Endothelial cell of umbilical vein (primary cell): Measurements from ENCODE around the gene SHISA5. TPM values are rescaled to one million over a fixed set of nuclear protein-coding genes. Genes with fewer than 3 reads are reported as not detected.

Source experiments
- BruUV-seq: library from RNA; stranded (reverse); fragments of 400-500 nt; replicated peaks from 2 replicates; lab custom pipeline; 2021; lab: Mats Ljungman, UMichigan
- CTCF ChIA-PET: fragments of 300-600, 350-600 bp; sonication (Branson Sonifier 250); formaldehyde crosslinking; loops from one replicate; lab custom pipeline; 2021; ENCODE audit warnings: antibody characterized with exemption, inconsistent platforms; lab: Charles Lee
- POLR2A ChIA-PET: fragments of 300-600, 350-600 bp; sonication (Branson Sonifier 250); formaldehyde crosslinking; loops from one replicate; lab custom pipeline; 2021; ENCODE audit warnings: antibody characterized with exemption, inconsistent platforms; lab: Charles Lee
- DNase-seq: peaks from one replicate; pipeline ENCODE4 v3.0.0-alpha.2; 2011; ENCODE audit warnings: low read depth, low spot score
- FAIRE-seq: peaks from 2 replicates; lab custom pipeline; 2011; peaks lifted over from hg19 to GRCh38; lab: Jason Lieb, UNC
- H2AFZ ChIP-seq: 2 replicates; pipeline ENCODE4 v1.6.0; 2012; ENCODE audit warnings: low read depth, low read length, control low read depth, inconsistent platforms
- H3K27ac ChIP-seq: 2 replicates; pipeline ENCODE4 v1.5.1; 2011; ENCODE audit warnings: low read depth, mild to moderate bottlenecking, control low read depth, low read length, moderate library complexity; ENCODE audit not compliant: insufficient read depth
- H3K27me3 ChIP-seq, 2 experiments: 2 replicates each; pipeline versions ENCODE4 v1.6.0 to v1.6.1; 2011; ENCODE audit warnings: low read length in 2 of 2, mixed read lengths in 1 of 2; ENCODE audit not compliant: control insufficient read depth in 2 of 2, insufficient read depth in 2 of 2
- H3K36me3 ChIP-seq, 2 experiments: 2 replicates in 1 of 2; 3 replicates in 1 of 2; pipeline ENCODE4 v1.5.1; 2011; ENCODE audit warnings: low read length in 2 of 2, mild to moderate bottlenecking in 1 of 2, moderate library complexity in 1 of 2; ENCODE audit not compliant: control insufficient read depth in 2 of 2, insufficient read depth in 2 of 2; ENCODE audit errors: extremely low read depth in 1 of 2
- H3K4me1 ChIP-seq: 3 replicates; pipeline ENCODE4 v1.5.1; 2011; ENCODE audit warnings: mild to moderate bottlenecking, low read length; ENCODE audit not compliant: control insufficient read depth, insufficient read depth; ENCODE audit errors: extremely low read depth
- H3K4me2 ChIP-seq: 2 replicates; pipeline ENCODE4 v1.6.1; 2011; ENCODE audit warnings: low read length, control low read depth, mixed read lengths; ENCODE audit not compliant: insufficient read depth
- H3K4me3 ChIP-seq, 3 experiments: fragments of 200-600 bp in 1 of 3; sonication (generic), shearing (Covaris generic) in 1 of 3; replicated peaks in 1 of 3; 2 replicates each; pipeline ENCODE4 v1.5.1; 2011 to 2016; ENCODE audit warnings: control low read depth in 3 of 3, low read length in 3 of 3, mild to moderate bottlenecking in 2 of 3, inconsistent platforms in 1 of 3, low read depth in 1 of 3, moderate library complexity in 1 of 3; ENCODE audit not compliant: insufficient read depth in 1 of 3
- H3K79me2 ChIP-seq: 2 replicates; pipeline ENCODE4 v1.6.0; 2012; ENCODE audit warnings: low read length, inconsistent platforms; ENCODE audit not compliant: control insufficient read depth, insufficient read depth
- H3K9ac ChIP-seq: replicated peaks from 2 replicates; pipeline ENCODE3; 2011; ENCODE audit warnings: low read length, control low read depth; ENCODE audit not compliant: insufficient read depth; ENCODE audit errors: extremely low read depth
- H3K9me1 ChIP-seq: replicated peaks from 3 replicates; pipeline ENCODE4 v1.6.0; 2011; ENCODE audit warnings: mild to moderate bottlenecking, low read length; ENCODE audit not compliant: control insufficient read depth, insufficient read depth; ENCODE audit errors: extremely low read depth
- H3K9me3 ChIP-seq: replicated peaks from 2 replicates; pipeline ENCODE4 v1.5.1; 2012; ENCODE audit warnings: low read length, inconsistent platforms; ENCODE audit not compliant: control insufficient read depth, insufficient read depth
- H4K20me1 ChIP-seq: replicated peaks from 2 replicates; pipeline ENCODE3; 2011; ENCODE audit warnings: mild to moderate bottlenecking, low read length; ENCODE audit not compliant: control insufficient read depth, insufficient read depth; ENCODE audit errors: extremely low read depth
- CTCF ChIP-seq, 2 donors: IDR thresholded peaks; 1 replicate in 1 of 2; 2 replicates in 1 of 2; pipeline ENCODE4 v1.5.1; 2011; ENCODE audit warnings: low read length in 2 of 2, mild to moderate bottlenecking in 2 of 2, moderate library complexity in 2 of 2, control low read depth in 1 of 2, inconsistent platforms in 1 of 2, low read depth in 1 of 2; ENCODE audit not compliant: insufficient read depth in 1 of 2; ENCODE audit errors: extremely low read depth in 1 of 2
- EZH2 ChIP-seq: IDR thresholded peaks from 2 replicates; pipeline ENCODE4 v1.6.1; 2012; ENCODE audit warnings: borderline replicate concordance, low read depth, mild to moderate bottlenecking, moderate library complexity, low read length, inconsistent platforms; ENCODE audit not compliant: severe bottlenecking
- FOS ChIP-seq: IDR thresholded peaks from 2 replicates; pipeline ENCODE4 v1.6.1; 2011; ENCODE audit warnings: mild to moderate bottlenecking, low read length, moderate library complexity, borderline replicate concordance; ENCODE audit not compliant: insufficient read depth
- GATA2 ChIP-seq: IDR thresholded peaks from 2 replicates; pipeline ENCODE4 v1.7.0; 2011; ENCODE audit warnings: low read depth, mild to moderate bottlenecking, moderate library complexity, mixed read lengths, low read length; ENCODE audit not compliant: insufficient read length, insufficient read depth
- JUN ChIP-seq: IDR thresholded peaks from 2 replicates; pipeline ENCODE4 v1.6.1; 2011; ENCODE audit warnings: borderline replicate concordance, low read depth; ENCODE audit not compliant: insufficient read length, insufficient read depth
- MAX ChIP-seq: IDR thresholded peaks from 2 replicates; pipeline ENCODE4 v1.6.1; 2011; ENCODE audit not compliant: insufficient read depth, insufficient read length
- MYC ChIP-seq: IDR thresholded peaks from one replicate; pipeline ENCODE4 v1.6.1; 2011; ENCODE audit warnings: mild to moderate bottlenecking, low read depth, low read length
- POLR2A ChIP-seq: IDR thresholded peaks from 2 replicates; pipeline ENCODE4 v1.6.1; 2012; ENCODE audit warnings: low read depth, mild to moderate bottlenecking, control low read depth, low read length
- POLR2AphosphoS5 ChIP-seq: IDR thresholded peaks from 2 replicates; pipeline ENCODE4 v1.6.1; 2012; ENCODE audit warnings: low read depth, mild to moderate bottlenecking, control low read depth, low read length, moderate library complexity; ENCODE audit not compliant: insufficient read depth
- dilution Hi-C: fragments of 300-500 bp; cut with MboI; formaldehyde crosslinking; loops from one replicate; pipeline ENCODE4 v1.15.0; 2019; ENCODE audit warnings: low sequenced_read_pairs; ENCODE audit not compliant: extremely low pct_ligation_motif_present
- intact Hi-C: fragments of 100-400 bp; cut with micrococcal nuclease; formaldehyde crosslinking; loops from one replicate; pipeline ENCODE4 v1.10.0; 2022
- polyA plus RNA-seq, 4 experiments: library from polyadenylated mRNA; depleted of rRNA in 3 of 4; stranded (reverse) in 3 of 4; unstranded in 1 of 4; fragments of >200 nt; gene quantifications; 2 replicates each; pipeline versions ENCODE4 v1.2.1 to v1.2.3, GENCODE V29; 2011 to 2012; ENCODE audit warnings: missing spikeins in 1 of 4
- total RNA-seq: library from RNA; stranded (reverse); gene quantifications from 2 replicates; pipeline ENCODE4 v1.2.3, GENCODE V29; 2021

SHISA5 gene
- total and polyA plus RNA-seq, 2 donors (not counting 3 experiments of a cell fraction or from before 2014, with no cell fraction given) = 205 to 320 TPM

GRCh38 chr3:48538451-48538850 is 34.5 kb upstream of the SHISA5 start:
- dilution Hi-C loops (no loop called here), intact Hi-C loops (no loop called here)
- FAIRE-seq (no peak), DNase-seq (no peak)
- Histone ChIP-seq H3K36me3 (no peaks in the 10 kb centered on the region), H3K4me1 (peaks cover 2% of the 10 kb centered on the region), H3K4me3 (no peak overlapping the region), H3K9me1 (no peaks in the 10 kb centered on the region), H4K20me1 (no peaks in the 10 kb centered on the region), H3K27me3 (no peaks in the 10 kb centered on the region), H3K4me2 (no peak overlapping the region), H3K9ac (no peak overlapping the region), H2AFZ (no peak overlapping the region), H3K79me2 (no peaks in the 10 kb centered on the region), H3K27ac (no peak overlapping the region), H3K9me3 (no peaks in the 10 kb centered on the region)
- TF ChIP-seq EZH2 (no peak), JUN (no peak), CTCF (IDR thresholded peaks at IDR 0.05; ENCODE audit: extremely low read depth in 1 of 2, insufficient read depth in 1 of 2, low read depth in 1 of 2, low read length in 2 of 2) (no peak), MAX (no peak), POLR2AphosphoS5 (no peak), FOS (no peak), POLR2A (no peak), GATA2 (no peak), MYC (no peak)
- CTCF ChIA-PET = no interaction called here
- no TSS peak for BruUV-seq
- POLR2A ChIA-PET = no interaction called here
